ENCODE measurements around the gene EFCAB13. TPM values are rescaled to one million over a fixed set of nuclear protein-coding genes. Genes with fewer than 3 reads are reported as not detected.
"Not testable (repeated sequence)": the region's sequence is repeated elsewhere in the genome, so short reads cannot be mapped to it uniquely, and the experiment has no call there.

EFCAB13 gene
- total RNA-seq, 1 donor from 2014 or later = 3.0 TPM

DNA sequence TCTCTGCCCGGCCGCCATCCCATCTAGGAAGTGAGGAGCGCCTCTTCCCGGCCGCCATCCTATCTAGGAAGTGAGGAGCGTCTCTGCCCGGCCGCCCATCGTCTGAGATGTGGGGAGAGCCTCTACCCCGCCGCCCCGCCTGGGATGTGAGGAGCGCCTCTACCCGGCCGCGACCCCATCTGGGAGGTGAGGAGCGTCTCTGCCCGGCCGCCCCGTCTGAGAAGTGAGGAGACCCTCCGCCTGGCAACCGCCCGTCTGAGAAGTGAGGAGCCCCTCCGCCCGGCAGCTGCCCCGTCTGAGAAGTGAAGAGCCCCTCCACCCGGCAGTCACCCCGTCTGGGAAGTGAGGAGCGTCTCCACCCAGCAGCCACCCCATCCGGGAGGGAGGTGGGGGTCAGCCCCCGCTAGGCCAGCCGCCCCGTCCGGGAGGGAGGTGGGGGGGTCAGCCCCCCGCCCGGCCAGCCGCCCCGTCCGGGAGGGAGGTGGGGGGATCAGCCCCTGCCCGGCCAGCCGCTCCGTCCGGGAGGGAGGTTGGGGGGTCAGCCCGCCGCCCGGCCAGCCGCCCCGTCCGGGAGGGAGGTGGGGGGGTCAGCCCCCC is 73.9 kb downstream of the EFCAB13 start:
- DNase-seq; intact Hi-C loops (cut with DNase I); ATAC-seq (ENCODE audit: poor library complexity): not testable (repeated sequence)

DNA sequence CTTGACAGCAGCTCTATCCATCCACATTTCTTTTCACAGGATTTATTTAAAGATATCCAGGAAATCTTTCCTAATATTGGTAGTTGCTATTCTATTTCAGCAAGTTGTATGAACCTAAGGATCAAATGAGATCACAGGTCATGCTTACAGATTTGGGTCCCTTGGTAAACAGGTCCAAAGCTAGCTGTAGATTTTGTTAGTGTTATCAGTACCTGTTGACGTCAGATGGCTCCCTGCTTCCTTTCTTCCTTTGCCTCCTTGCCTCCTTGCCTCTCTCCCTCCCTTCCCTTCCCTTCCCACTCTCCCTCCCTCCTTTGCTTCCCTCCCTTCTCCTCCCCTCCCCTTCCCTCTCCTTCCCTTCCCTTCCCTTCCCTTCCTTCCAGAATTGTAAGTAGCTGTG is 76.6 kb downstream of the EFCAB13 start:
- DNase-seq (no peak), ATAC-seq (ENCODE audit: poor library complexity) (no peak)
- intact Hi-C loops (cut with DNase I) = no loop called here

DNA sequence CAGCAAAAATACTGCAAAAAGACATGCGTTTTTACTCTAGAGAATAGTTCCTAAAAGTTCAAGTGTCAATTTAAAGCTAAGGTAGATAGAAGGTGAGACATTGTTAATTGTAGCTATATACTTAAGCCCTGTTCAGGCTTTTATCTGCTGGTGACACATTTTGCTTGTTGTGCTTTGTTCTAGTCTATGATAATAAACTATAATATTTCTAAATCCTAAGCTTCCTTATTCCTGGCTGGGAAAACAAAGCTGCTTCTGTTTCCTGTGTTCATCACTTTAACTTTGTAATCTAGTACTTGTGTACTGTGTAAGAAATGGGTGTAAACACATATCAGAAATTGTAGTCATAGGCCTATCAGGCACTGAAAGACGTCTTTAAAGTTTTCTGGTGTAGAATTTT is 77.3 kb downstream of the EFCAB13 start:
- no peak for ATAC-seq (ENCODE audit: poor library complexity)
- intact Hi-C loops (cut with DNase I) = no loop called here

GRCh38 chr17:47404006-47404405 is 80.3 kb downstream of the EFCAB13 start:
- no peak for ATAC-seq (ENCODE audit: poor library complexity)
- intact Hi-C loops (cut with DNase I) = no loop called here

More for the DNA sequence above, 77.3 kb downstream of the EFCAB13 start:
- no peak for DNase-seq

GRCh38 chr17:47404875-47405274 is 81.1 kb downstream of the EFCAB13 start:
- ATAC-seq (ENCODE audit: poor library complexity) = no peak
- no peak for DNase-seq
- intact Hi-C loops (cut with DNase I) = no loop called here

More at GRCh38 chr17:47404006-47404405, 80.3 kb downstream of the EFCAB13 start:
- DNase-seq = no peak

DNA sequence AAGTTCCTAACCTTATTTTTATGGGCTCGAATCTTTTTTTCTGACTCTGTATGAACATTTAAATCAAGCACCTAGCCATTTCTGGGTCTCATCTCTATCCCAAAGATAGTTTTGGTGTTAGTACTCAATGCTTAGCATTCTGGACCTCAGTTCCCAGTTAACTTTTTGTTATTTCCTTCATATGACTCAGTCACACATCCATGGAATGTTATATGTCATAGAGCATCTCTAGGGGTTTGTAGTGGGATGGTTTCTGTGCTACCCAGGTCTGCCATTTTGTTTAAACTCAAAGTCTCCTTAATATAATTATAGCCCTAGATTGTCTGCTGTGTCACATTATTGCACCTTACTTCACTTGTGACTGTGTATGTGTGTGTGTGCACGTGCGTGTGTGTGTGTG is 90.1 kb downstream of the EFCAB13 start:
- ATAC-seq (ENCODE audit: poor library complexity) (no peak), DNase-seq (no peak)
- intact Hi-C loops (cut with DNase I) = no loop called here

DNA sequence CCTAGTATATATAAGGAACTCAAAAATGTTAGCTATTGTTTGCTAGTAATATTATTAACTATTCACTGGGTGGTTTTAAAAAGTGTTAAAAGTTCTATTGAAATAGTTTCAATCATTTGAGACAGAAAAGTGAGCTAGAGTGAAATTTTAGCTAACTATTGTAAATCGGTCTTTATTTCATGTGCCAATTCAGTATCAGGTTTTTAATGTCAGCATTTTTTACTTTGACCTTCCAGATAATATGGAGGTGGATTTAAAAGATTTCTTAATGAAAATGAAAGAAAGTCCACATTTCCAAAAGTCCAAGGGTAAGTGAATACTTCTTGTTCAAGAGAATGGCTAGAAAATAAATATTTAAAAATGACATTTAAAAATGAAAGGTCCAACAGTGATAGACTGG is 90.9 kb downstream of the EFCAB13 start:
- intact Hi-C loops (cut with DNase I) = no loop called here
- DNase-seq = no peak
- no peak for ATAC-seq (ENCODE audit: poor library complexity)

DNA sequence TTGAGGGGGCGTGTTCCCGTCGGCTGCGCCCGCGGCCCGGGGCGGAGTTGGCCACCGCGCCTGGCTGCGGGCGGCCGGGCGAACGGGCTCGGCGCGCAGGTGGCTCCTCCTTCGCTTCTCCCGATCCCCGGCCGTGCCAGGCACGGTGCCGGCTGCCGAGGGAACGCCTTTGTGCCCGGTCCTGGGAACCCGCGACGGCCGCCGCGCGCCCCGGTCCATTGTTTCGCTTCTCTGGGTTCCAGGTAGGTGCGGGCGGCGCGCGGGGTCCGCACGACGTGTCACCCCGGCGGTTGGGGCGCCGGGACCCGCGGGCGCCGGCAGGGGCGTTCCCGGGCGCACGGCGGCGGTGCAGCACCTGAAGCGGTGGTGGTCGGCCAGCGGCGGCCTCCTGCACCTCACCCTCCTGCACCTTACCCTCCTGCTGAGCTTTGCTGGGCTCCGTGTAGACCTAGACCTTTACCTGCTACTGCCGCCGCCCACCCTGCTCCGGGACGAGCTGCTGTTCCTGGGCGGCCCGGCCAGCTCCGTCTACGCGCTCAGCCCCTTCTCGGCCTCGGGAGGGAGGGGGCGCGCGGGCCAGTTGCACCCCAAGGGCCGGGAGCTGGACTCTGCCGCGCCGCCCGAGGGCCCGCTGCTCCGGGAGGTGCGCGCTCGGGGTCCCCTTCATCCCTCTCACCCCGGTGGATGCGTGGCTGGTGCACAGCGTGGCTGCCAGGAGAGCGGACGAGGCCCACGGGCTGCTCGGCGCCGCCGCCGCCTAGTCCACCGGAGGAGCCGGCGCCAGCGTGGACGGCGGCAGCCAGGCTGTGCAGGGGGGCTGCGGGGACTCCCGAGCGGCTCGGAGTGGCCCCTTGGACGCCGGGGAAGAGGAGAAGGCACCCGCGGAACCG is 99.9 kb downstream of the EFCAB13 start:
- intact Hi-C loops (cut with DNase I) = no loop called here
- ATAC-seq (ENCODE audit: poor library complexity) (peak; percentile 64), DNase-seq (peak; percentile 41)

DNA sequence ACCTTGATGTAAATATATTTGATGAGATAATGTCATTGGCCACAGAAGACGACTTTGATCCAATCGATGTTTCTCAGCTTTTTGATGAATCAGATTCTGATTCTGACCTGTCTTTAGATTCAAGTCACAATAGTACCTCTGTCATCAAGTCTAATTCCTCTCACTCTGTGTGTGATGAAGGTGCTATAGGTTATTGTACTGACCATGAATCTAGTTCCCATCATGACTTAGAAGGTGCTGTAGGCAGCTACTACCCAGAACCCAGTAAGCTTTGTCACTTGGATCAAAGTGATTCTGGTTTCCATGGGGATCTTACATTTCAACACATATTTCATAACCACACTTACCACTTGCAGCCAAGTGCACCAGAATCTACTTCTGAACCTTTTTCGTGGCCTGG is 101.5 kb downstream of the EFCAB13 start:
- ATAC-seq (ENCODE audit: poor library complexity); intact Hi-C loops (cut with DNase I); DNase-seq: not testable (repeated sequence)

GRCh38 chr17:47425887-47426635 is 102.3 kb downstream of the EFCAB13 start:
- DNase-seq; intact Hi-C loops (cut with DNase I); ATAC-seq (ENCODE audit: poor library complexity): not testable (repeated sequence)

DNA sequence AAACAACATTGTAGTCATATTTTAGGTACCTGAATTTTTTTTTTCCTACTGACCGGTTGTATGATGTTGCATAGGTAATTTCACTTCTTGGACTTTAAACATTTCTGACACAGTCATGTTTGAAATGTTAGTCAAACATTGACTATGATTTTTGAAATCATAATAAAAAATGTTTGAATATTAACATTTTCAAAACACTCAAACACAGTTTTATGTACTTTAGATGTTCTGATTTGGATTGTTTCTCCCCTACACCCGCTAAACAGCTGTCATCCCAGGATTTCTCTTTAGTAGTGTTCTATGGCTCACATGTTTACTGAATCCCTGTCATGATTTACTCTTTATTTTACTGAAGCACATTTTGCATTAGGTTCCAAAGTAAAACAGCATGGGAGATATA is 104.2 kb downstream of the EFCAB13 start:
- no peak for ATAC-seq (ENCODE audit: poor library complexity)

DNA sequence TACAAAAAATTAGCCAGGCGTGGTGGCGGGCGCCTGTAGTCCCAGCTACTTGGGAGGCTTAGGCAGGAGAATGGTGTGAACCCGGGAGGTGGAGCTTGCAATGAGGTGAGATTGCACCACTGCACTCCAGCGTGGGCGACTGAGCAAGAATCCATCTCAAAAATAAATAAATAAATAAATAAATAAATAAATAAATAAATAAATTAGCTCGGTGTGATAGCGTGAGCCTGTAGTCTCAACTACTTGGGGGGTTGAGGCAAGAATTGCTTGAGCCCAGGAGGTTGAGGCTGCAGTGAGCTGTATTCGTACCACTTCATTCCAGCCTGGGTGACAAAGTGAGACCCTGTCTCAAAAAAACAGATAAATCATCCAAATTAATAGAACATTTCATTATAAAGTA is 108.5 kb downstream of the EFCAB13 start:
- ATAC-seq (ENCODE audit: poor library complexity); DNase-seq; intact Hi-C loops (cut with DNase I): not testable (repeated sequence)

More for the DNA sequence above, 104.2 kb downstream of the EFCAB13 start:
- DNase-seq = no peak
- intact Hi-C loops (cut with DNase I) = no loop called here

DNA sequence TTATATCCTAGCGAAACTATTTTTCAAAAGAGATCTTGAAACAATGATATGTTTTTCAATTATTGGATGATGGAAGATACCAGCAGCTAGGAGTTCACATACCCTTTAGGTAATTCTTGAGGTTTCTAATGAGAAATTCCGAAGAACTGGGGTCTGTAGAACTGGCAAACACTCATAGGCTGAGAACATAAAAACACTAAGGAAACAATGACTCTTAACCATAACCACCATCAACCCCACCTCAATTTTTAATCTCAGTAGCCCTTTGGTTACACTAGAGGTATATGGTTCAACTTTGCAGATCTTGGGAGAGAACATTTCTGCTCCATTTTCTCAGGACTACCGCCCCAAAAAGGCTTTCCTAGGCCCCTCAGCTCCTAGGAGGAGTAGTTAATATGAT is 141.4 kb downstream of the EFCAB13 start:
- ATAC-seq (ENCODE audit: poor library complexity) = no peak
- intact Hi-C loops (cut with DNase I) = no loop called here
- no peak for DNase-seq

DNA sequence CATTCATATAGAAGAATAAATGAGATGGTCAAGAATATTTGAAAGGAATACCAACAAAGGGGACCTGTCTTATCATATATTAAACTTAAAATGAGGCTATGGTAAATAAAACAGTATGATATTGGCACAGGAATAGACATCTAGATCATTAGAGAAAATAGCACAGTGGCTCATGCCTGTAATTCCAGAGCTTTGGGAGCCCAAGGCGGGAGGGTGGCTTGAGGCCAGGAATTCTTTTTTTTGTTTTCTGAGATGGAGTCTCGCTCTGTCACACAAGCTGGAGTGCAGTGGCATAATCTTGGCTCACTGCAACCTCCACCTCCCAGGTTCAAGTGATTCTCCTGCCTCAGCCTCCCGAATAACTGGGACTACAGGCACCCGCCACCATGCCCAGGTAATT is 143.2 kb downstream of the EFCAB13 start:
- DNase-seq; intact Hi-C loops (cut with DNase I); ATAC-seq (ENCODE audit: poor library complexity): not testable (repeated sequence)

DNA sequence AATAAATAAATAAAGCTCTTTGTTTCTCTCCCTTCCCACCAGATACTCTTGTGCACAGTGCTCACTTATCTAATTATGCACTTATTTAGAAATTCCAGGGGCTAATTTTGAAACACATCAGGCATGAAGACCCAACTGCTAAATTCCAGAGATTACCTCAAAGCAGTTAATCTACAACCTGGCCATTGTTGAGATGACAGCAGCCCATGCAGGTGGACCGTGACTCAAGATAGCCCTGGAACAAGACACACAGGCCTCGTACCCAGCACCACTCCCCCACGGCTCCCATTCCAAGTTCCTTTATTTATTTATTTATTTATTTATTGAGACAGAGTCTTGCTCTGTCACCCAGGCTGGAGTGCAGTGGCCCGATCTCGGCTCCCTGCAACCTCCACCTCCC is 147.1 kb downstream of the EFCAB13 start:
- DNase-seq (no peak), ATAC-seq (ENCODE audit: poor library complexity) (no peak)
- intact Hi-C loops (cut with DNase I) = no loop called here

GRCh38 chr17:47472073-47472472 is 148.3 kb downstream of the EFCAB13 start:
- ATAC-seq (ENCODE audit: poor library complexity) = not testable (repeated sequence)

More at GRCh38 chr17:47472073-47472472, 148.3 kb downstream of the EFCAB13 start:
- DNase-seq; intact Hi-C loops (cut with DNase I): not testable (repeated sequence)

All from Right ventricle myocardium superior (tissue), 1 donor.